KOPT-K1 (cell line): ENCODE data around the gene ZNF28.
"Not testable (repeated sequence)": the region's sequence is repeated elsewhere in the genome, so short reads cannot be mapped to it uniquely, and the experiment has no call there.

Experiments used
- H3K27ac ChIP-seq: fragments of 200-600 bp; sonication (generic); 2 replicates; pipeline ENCODE4 v1.5.1; 2016; ENCODE audit warnings: antibody characterized with exemption, mild to moderate bottlenecking, low read depth, low read length; ENCODE audit not compliant: poor library complexity, severe bottlenecking
- H3K36me3 ChIP-seq: fragments of 200-600 bp; sonication (generic); 2 replicates; pipeline ENCODE4 v1.5.1; 2017; ENCODE audit warnings: antibody characterized with exemption, mild to moderate bottlenecking, low read length, moderate library complexity; ENCODE audit not compliant: insufficient read depth
- H3K9me3 ChIP-seq: fragments of 200-600 bp; sonication (generic); 2 replicates; pipeline ENCODE4 v1.5.1; 2017; ENCODE audit warnings: antibody characterized with exemption, low read length, mild to moderate bottlenecking; ENCODE audit not compliant: insufficient read depth, poor library complexity, severe bottlenecking

Gene ZNF28

GRCh38 chr19:52799950-52800640 is 21.3 kb downstream of the ZNF28 start:
- Histone ChIP-seq H3K9me3 (peaks cover 98% of the 10 kb centered on the region), H3K36me3 (peaks cover 91% of the 10 kb centered on the region)
- H3K27ac ChIP-seq = not testable (repeated sequence)

- no peak overlapping the region for H3K27ac ChIP-seq
- H3K9me3 ChIP-seq = peaks cover 20% of the 10 kb centered on the region
- no peaks in the 10 kb centered on the region for H3K36me3 ChIP-seq
Observed at GRCh38 chr19:52789440-52789839, 32.0 kb downstream of the ZNF28 start.

GRCh38 chr19:52786464-52787354 is 34.7 kb downstream of the ZNF28 start, which contains the start of gene ZNF600:
Gene ZNF600 (minus strand): TSS chr19:52786791. CDS start chr19:52778888, 7,903 bp downstream.
- H3K9me3 ChIP-seq, H3K27ac ChIP-seq, H3K36me3 ChIP-seq: not testable (repeated sequence)

- no peak overlapping the region for H3K27ac ChIP-seq
Observed at GRCh38 chr19:52786078-52786463, 35.4 kb downstream of the ZNF28 start.

GRCh38 chr19:52785506-52785905 is 35.9 kb downstream of the ZNF28 start:
- Histone ChIP-seq H3K9me3 (peaks cover 5% of the 10 kb centered on the region), H3K27ac (no peak overlapping the region)

More at GRCh38 chr19:52786078-52786463, 35.4 kb downstream of the ZNF28 start:
- H3K36me3 ChIP-seq = no peaks in the 10 kb centered on the region
- H3K9me3 ChIP-seq = peaks cover 5% of the 10 kb centered on the region

GRCh38 chr19:52782864-52783263 is 38.6 kb downstream of the ZNF28 start:
- H3K9me3 ChIP-seq, H3K36me3 ChIP-seq, H3K27ac ChIP-seq: not testable (repeated sequence)

More at GRCh38 chr19:52785506-52785905, 35.9 kb downstream of the ZNF28 start:
- H3K36me3 ChIP-seq = no peaks in the 10 kb centered on the region

GRCh38 chr19:52778811-52779210 is 42.6 kb downstream of the ZNF28 start:
- no peaks in the 10 kb centered on the region for H3K9me3 ChIP-seq
- H3K27ac ChIP-seq = no peak overlapping the region
- no peaks in the 10 kb centered on the region for H3K36me3 ChIP-seq

- not testable (repeated sequence) for H3K36me3 ChIP-seq, H3K9me3 ChIP-seq
Observed at GRCh38 chr19:52756447-52756846, 65.0 kb downstream of the ZNF28 start.

GRCh38 chr19:52749780-52750179 is 71.7 kb downstream of the ZNF28 start:
- H3K36me3 ChIP-seq = no peaks in the 10 kb centered on the region
- H3K9me3 ChIP-seq = no peaks in the 10 kb centered on the region
- H3K27ac ChIP-seq = no peak overlapping the region

More at GRCh38 chr19:52756447-52756846, 65.0 kb downstream of the ZNF28 start:
- not testable (repeated sequence) for H3K27ac ChIP-seq

GRCh38 chr19:52748336-52748950 is 73.0 kb downstream of the ZNF28 start:
- Histone ChIP-seq H3K36me3 (no peaks in the 10 kb centered on the region), H3K9me3 (no peaks in the 10 kb centered on the region), H3K27ac (no peak overlapping the region)
